ENCODE measurements around the gene NPPC.

NPPC gene

DNA sequence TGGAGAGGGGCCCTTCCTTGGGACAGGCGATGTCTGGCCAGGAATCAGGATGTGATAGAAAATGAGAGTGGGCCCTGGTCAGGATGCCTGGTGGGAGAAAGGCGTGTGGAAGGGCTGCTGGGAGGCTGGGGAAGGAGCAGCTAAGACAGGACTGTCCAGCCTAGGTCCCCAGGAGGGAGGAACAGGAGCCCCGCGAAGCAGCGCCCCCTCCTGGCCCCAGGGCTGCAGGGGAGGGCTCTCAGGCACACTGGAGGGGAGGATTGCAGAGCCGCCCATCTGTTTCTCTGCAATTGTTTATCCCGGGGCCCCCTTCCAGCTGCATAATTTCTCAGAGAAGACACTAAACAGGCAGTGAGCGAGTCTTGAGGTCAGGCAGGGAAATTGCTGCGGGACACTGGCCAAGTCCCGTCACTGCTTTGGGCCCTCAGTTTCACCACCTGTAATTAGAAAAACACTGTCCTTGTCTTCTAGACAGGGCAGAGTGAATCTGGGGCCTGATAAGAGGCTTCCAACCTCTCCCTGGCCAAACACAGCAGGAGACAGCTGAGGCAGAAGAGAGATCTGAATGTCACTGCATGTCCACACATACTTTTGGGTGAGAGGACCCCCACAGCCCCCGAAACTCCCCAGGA, 3.9 kb upstream of the NPPC start:
- Mint-ChIP-seq H3K27ac (no peak overlapping the region), H3K4me3 (no peak overlapping the region), H3K4me1 (ENCODE audit: low read depth) (peaks cover 8% of the 10 kb centered on the region), H3K27me3 (peaks cover 7% of the 10 kb centered on the region), H3K36me3 (no peaks in the 10 kb centered on the region), H3K9me3 (ENCODE audit: low read depth) (no peaks in the 10 kb centered on the region)

DNA sequence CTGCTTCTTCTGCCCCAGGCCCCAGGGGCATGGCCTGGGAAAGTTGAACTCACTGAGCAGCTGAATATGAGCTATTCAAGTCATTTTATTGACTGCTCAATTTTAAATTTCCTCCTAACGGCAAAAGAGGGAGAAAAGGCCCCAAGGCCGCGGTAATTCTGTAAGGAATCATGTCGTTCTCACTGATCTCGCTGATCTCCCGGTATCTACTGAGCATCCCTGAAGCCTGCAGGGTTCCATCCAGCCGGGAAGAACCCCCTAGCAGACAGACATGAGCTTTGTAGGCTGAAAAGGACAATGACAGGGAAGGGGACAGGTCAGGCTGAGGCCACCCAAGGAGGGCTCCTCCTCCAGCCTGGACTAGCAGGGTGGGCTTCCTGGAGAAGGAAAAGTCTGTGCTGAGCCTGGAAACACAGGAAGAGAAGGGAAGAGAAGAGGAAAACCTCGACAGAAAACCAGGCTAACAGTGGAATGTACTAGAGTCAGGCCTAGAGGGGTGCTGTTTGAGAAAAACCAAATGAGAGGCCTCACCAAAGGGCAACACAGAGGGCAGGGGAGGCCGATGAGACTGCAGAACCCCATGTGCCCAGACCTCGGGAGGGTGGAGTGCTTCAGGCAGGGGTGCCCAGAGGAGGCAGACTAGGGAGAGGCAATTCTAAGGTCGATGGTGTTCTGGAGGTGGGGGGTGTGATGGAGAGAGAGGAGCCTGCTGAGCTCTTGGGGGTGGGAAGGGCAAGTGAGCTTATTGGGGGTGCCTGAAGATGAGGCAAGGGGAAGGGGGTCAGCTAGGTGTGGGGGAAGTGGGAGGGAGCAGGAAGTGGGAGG, 2.9 kb upstream of the NPPC start:
- Mint-ChIP-seq H3K36me3 (no peaks in the 10 kb centered on the region), H3K27me3 (peaks cover 11% of the 10 kb centered on the region), H3K4me3 (no peak overlapping the region), H3K27ac (no peak overlapping the region), H3K4me1 (ENCODE audit: low read depth) (peaks cover 12% of the 10 kb centered on the region), H3K9me3 (ENCODE audit: low read depth) (no peaks in the 10 kb centered on the region)

DNA sequence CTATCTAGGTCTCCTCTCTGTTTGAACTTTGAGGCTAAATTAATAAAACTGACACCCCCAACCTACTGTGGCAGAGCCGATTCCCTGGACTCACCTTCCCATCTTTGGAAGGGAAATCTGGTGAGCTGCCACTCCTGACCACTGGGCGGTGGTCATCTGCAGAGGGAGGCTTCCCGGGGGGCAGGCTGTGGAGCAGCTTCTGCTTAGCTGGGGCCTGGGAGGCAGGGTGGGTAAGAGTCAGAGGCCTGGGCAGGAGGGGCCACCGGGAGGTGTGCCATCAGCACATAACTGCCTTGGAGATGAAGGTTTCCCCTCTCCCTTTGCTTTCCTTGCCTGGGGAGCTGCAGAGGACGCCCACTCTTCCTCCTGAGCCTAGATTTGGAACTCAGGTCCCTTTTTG, 2.3 kb upstream of the NPPC start:
- peaks cover 17% of the 10 kb centered on the region for H3K27me3 Mint-ChIP-seq
- H3K4me1 Mint-ChIP-seq (ENCODE audit: low read depth), result peaks cover 13% of the 10 kb centered on the region
- no peaks in the 10 kb centered on the region for H3K36me3 Mint-ChIP-seq
- H3K4me3 Mint-ChIP-seq, result no peak overlapping the region
- H3K9me3 Mint-ChIP-seq (ENCODE audit: low read depth), result no peaks in the 10 kb centered on the region
- H3K27ac Mint-ChIP-seq, result no peak overlapping the region

DNA sequence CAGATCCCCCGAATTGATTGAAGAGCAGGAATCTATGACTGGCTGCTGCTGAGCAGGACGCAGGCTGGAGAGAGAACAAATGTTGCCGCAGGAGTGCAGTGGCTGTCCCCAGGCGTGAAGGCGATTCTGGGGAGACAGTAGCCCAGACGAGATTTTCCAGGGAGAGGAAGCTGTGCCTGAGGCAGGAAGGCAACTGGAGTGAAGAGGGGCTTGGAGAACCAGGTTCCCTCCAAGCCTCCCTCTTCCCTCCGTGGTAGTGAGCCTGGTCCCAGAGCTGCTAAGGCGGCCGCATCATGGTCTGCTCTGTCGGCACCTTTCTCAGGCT, 1.3 kb upstream of the NPPC start:
- Mint-ChIP-seq H3K27ac (no peak overlapping the region), H3K27me3 (peaks cover 17% of the 10 kb centered on the region), H3K4me1 (ENCODE audit: low read depth) (peaks cover 13% of the 10 kb centered on the region), H3K4me3 (peak overlapping the region; percentile 78), H3K36me3 (no peaks in the 10 kb centered on the region), H3K9me3 (ENCODE audit: low read depth) (no peaks in the 10 kb centered on the region)

DNA sequence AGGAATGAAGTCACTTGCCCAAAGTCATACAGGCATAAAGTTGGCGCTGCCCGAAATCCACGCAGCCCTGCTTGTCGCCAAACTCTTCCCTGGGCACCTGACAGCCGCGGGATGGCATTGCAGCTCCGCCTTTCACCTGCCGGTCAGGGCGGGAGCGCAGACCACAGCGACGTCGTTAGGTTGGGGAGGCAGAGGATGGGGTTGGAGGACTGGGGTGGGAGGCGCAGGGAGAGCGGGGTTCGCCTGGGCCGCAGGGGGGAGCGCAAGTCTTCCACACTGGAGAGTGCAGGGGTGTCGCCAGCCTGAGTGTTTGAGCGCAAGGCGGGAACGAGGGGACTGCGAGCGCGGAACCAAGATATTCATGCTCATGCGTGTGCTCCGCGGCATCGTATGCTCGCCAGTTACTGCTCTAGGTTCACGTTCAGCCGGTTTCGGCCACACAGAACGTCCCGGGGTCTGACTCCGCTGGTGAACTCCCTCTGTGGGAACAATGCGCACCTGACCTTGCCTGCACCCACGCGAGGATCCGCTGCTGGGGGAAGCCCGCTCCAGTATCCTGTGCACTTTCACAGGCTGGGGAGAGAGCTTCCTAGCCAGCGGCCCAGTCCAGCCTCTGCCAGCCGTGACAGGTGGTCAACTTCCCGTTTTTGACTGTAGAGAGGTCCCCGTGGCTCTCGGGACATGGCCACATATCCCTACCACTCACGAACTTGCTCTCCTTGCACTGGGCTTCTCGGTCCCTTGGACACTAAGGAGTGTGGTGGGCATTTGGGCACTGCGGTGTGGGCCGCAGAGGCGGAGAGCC, 767 bp upstream of the NPPC start:
- peaks cover 17% of the 10 kb centered on the region for H3K27me3 Mint-ChIP-seq
- no peak overlapping the region for H3K27ac Mint-ChIP-seq
- H3K9me3 Mint-ChIP-seq (ENCODE audit: low read depth), result no peaks in the 10 kb centered on the region
- no peaks in the 10 kb centered on the region for H3K36me3 Mint-ChIP-seq
- peaks cover 13% of the 10 kb centered on the region for H3K4me1 Mint-ChIP-seq (ENCODE audit: low read depth)
- H3K4me3 Mint-ChIP-seq, result peak overlapping the region; percentile 78

DNA sequence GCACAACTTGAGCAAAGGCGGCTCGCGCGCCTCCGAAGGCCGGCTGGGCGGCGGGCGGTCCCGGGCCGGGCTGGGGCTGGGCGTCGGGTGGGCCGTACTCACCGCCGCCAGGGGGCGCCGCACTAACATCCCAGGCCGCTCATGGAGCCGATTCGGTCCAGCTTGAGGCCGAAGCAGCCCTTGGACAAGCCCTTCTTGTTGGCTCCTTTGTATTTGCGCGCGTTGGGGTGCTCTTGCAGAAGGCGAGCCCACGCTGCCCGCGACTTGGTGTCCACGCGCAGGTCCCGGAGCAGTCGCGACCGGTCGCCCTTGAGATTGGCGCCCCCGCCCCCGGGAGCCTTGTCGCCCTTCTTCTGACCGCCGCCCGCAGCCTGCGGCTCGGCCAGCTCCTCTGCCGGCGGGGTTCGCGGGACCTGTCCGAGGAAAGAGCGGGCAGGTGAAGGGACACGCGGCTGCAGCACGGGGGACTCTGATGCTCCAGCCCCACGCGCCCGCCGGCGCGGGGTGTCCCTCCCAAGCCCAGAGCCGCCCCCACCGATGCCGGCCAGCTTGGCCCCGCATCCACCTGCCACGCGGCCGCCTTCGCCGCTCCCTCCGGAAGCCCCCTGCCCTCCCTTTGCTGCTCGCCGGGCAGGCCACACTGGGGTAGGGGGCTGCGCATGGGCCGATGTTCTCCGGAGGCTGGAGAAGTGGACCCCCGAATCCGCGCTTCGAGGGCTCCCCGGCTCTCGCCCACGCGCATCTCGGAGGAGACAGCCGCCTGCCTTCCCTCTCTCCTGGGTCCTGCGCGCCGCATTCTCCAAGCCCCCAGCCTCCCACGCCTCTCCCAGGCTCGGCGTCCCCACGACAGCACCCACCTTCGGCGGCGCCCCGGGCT, 655 bp downstream of the NPPC start:
- Mint-ChIP-seq H3K4me1 (ENCODE audit: low read depth) (peaks cover 13% of the 10 kb centered on the region), H3K27me3 (peaks cover 19% of the 10 kb centered on the region), H3K36me3 (no peaks in the 10 kb centered on the region), H3K4me3 (peak overlapping the region; percentile 78), H3K27ac (no peak overlapping the region), H3K9me3 (ENCODE audit: low read depth) (no peaks in the 10 kb centered on the region)

DNA sequence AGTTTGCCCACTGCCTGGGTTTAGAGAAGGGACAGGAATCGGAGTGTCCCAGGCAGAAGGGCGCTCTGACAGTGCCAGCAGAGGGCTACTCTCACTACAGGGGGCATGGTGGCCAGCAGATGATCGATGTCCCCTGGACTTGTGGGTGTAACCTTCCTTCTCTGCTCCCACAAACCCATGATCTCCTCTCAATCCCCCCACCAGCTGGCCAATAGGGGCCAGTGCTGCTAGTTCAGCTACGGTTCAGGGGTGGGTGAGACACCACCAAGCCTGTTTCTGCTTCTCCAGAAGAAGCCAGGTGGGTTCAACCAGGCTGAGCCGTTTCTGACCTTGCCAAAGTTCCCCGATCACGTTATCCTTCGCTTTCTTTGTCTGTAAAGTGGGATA, 1.3 kb downstream of the NPPC start:
- peak overlapping the region; percentile 74 for H3K4me3 Mint-ChIP-seq
- no peaks in the 10 kb centered on the region for H3K36me3 Mint-ChIP-seq
- peaks cover 19% of the 10 kb centered on the region for H3K27me3 Mint-ChIP-seq
- no peak overlapping the region for H3K27ac Mint-ChIP-seq
- no peaks in the 10 kb centered on the region for H3K9me3 Mint-ChIP-seq (ENCODE audit: low read depth)
- peaks cover 13% of the 10 kb centered on the region for H3K4me1 Mint-ChIP-seq (ENCODE audit: low read depth)

DNA sequence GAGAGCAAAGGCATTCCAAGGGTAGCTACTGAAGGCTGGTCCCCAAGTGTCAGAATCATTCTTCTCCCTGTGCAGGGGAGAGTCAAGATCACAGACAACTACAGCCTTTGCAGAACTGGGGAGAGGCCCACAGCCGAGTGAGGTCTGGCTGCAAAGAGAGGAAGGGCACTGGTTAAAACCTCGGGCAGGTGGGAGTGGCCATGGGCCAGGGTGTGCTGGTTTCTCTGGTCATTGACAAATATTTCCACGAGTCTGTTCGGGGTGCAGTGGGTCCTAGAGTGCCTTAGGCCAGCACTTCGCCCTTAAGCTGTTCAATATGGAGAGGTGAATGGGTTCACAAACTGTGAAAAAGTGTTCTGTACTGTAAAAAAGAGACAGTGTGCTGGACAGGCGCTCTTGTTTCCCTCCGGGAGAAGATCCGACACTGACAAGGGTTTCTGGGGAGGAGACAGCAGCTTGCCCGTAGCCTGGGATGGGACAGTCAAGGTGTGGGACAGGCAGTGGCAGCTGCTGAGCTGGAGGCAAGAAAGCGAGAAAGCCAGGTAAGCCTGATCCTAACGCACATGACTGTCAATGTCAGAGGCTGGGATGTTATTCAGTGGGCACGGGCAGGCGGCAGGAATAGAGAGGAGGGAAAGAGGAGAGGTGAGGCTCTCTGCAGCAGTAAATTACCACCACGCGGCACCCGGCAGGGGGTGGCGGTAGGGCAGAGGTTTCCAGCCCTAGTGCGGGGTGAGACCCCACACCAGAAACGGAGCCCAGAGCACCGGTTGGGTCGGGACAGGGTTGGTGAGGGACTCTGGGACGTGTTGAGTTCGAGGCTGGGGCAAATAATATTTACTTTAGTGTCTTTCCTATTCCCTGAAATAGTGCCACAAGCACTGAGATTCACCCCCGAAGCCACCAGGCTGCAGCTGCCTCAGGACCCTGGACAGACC, 2.0 kb downstream of the NPPC start:
- no peaks in the 10 kb centered on the region for H3K9me3 Mint-ChIP-seq (ENCODE audit: low read depth)
- peak overlapping the region; percentile 74 for H3K4me3 Mint-ChIP-seq
- no peaks in the 10 kb centered on the region for H3K36me3 Mint-ChIP-seq
- H3K27ac Mint-ChIP-seq, result no peak overlapping the region
- peaks cover 13% of the 10 kb centered on the region for H3K4me1 Mint-ChIP-seq (ENCODE audit: low read depth)
- peaks cover 19% of the 10 kb centered on the region for H3K27me3 Mint-ChIP-seq

DNA sequence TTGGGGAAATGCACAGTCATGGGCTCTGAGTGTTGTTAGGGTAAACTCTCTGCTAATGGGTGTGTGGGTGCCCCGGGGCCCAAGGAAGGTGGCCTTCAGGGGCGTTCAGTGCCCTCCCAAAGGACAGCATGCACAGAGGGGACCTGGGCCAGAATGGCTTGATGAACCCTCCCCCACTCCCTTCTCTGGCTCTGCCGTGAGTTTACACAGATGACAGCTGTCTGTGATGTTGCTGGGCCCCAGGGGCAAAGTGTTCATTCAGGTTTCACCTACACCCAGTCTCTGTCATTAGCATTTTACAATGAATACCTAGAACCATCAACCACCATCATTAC, 3.2 kb downstream of the NPPC start:
- H3K9me3 Mint-ChIP-seq (ENCODE audit: low read depth), result no peaks in the 10 kb centered on the region
- no peak overlapping the region for H3K4me3 Mint-ChIP-seq
- no peaks in the 10 kb centered on the region for H3K36me3 Mint-ChIP-seq
- no peak overlapping the region for H3K27ac Mint-ChIP-seq
- H3K27me3 Mint-ChIP-seq, result peaks cover 19% of the 10 kb centered on the region
- H3K4me1 Mint-ChIP-seq (ENCODE audit: low read depth), result peaks cover 13% of the 10 kb centered on the region

DNA sequence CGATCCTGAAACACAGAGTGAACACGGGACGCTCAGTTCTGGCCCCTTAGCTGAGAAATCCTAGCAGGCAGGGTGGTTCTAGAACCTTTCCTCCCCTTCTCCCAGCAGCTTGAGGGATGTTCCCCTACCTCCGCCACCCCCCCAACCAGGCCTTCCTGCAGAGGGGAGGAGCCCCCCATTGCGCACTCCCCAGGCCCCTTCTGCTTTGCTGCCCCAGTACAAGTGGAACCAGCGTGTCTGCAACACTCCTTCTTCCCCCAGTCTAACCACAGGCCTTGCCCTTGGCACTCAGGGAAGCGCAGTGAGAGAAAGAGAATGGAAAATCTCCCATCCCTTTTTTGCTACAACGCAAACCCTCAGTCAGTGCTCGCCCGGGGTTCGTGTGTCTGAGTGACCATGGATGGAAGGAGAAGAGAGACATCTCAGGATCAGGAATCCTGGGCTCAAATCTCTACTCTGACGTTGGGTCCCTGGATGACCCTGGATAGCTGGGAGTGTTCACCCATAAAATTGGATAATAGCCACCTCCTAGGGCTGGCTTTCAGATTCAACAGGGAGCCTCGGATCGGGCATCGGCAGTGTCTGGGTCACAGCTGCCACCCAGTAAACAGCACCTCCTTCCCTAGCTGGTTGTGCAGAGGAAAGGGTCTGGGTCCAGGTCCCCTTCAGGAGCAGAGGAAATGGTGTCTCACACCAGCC, 3.7 kb downstream of the NPPC start:
- Mint-ChIP-seq H3K4me1 (ENCODE audit: low read depth) (peaks cover 13% of the 10 kb centered on the region), H3K27ac (no peak overlapping the region), H3K36me3 (no peaks in the 10 kb centered on the region), H3K9me3 (ENCODE audit: low read depth) (no peaks in the 10 kb centered on the region), H3K27me3 (peaks cover 17% of the 10 kb centered on the region), H3K4me3 (no peak overlapping the region)

DNA sequence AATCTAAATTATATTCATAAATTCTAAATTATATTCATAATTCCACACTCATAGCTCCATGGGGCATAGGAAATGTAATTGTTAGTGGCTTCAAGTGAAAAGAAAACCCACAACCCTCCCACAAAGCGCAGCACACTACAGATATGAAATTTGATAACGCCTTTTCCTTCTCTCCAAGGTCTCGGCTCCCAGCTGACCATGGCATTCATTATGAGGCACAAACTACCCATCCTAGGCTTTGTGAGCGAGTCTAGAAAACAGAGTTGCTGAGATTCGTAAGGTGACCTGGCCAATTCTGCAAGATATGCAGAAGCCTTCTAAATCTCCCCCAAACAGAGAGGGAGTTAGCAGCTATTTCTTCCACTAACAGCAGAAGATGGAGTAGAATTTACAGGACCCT, 5.4 kb downstream of the NPPC start:
- Mint-ChIP-seq H3K9me3 (ENCODE audit: low read depth) (no peaks in the 10 kb centered on the region), H3K4me1 (ENCODE audit: low read depth) (peaks cover 5% of the 10 kb centered on the region), H3K36me3 (no peaks in the 10 kb centered on the region), H3K4me3 (no peak overlapping the region), H3K27me3 (peaks cover 12% of the 10 kb centered on the region), H3K27ac (no peak overlapping the region)

DNA sequence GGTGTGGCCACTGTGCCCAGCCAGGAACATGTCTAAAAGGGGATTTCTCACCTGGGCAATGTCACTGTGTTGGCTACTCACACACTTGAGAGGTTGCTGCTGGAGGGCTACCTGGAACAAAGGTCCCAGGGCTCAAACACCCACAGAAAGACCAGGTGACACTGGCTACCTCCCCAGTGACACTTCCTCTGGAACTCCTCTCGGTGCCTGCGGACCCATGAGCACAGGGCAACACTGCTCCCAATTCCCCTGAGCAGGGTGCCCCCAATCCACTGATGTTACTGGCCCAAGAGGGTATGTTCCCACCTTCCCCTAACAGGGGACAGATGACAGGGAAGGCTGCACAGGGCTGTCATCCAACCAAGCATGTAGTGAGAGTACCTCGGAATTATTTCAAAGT, 5.8 kb downstream of the NPPC start:
- H3K4me3 Mint-ChIP-seq, result no peak overlapping the region
- no peaks in the 10 kb centered on the region for H3K9me3 Mint-ChIP-seq (ENCODE audit: low read depth)
- H3K36me3 Mint-ChIP-seq, result no peaks in the 10 kb centered on the region
- H3K27ac Mint-ChIP-seq, result no peak overlapping the region
- H3K27me3 Mint-ChIP-seq, result peaks cover 12% of the 10 kb centered on the region
- peaks cover 5% of the 10 kb centered on the region for H3K4me1 Mint-ChIP-seq (ENCODE audit: low read depth)

DNA sequence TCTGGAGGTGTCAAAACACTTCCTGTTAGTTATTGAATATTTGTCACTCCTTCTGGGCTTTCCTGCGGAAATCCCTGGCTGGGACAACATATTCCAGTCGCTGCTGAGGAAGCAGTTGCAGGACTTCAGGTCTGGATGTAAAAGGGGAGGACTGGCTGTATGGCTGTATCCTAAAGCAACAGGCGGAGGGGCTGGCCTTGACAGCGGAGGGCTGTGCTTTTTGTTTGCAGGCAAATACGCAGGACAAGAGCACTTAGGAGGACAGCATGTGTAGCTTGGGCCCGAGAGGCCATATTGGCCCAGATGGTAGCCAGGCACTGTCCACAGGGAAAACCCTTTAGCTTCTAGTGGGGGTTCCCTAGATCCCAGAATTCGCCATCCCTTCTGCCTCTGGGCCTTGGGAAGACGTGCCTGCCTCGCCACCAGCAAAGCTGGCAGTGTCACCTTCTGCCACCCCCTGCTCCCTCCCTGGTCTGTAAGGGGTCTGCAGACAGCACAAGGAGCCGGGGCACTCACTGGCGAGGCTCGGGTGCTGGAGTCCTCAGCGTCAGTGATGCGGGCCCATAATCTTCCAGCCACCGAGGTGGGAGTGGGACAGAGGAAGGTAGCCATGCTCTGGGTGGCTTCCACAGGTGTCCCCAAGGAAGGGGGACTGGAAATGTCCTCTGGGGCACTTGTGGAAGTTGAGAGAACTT, 6.7 kb downstream of the NPPC start:
- H3K27ac Mint-ChIP-seq, result no peak overlapping the region
- H3K27me3 Mint-ChIP-seq, result peaks cover 11% of the 10 kb centered on the region
- no peaks in the 10 kb centered on the region for H3K9me3 Mint-ChIP-seq (ENCODE audit: low read depth)
- H3K4me1 Mint-ChIP-seq (ENCODE audit: low read depth), result peaks cover 4% of the 10 kb centered on the region
- no peaks in the 10 kb centered on the region for H3K36me3 Mint-ChIP-seq
- H3K4me3 Mint-ChIP-seq, result no peak overlapping the region

All from activated naive CD8-positive, alpha-beta T cell (primary cell).